ENCODE results near the gene FOXRED1.
"Not testable (repeated sequence)": the region's sequence is repeated elsewhere in the genome, so short reads cannot be mapped to it uniquely, and the experiment has no call there.

The FOXRED1 gene

GRCh38 chr11:126308271-126308671 is 39.3 kb downstream of the FOXRED1 start:
- H3K4me1 ChIP-seq (ENCODE audit: control insufficient read depth, low read length), result peaks cover 13% of the 10 kb centered on the region
- no peaks in the 10 kb centered on the region for H3K27me3 ChIP-seq (ENCODE audit: control insufficient read depth, low read length)
- no peak overlapping the region for H3K4me2 ChIP-seq (ENCODE audit: low read length)
- H3K9me2 ChIP-seq (replicated peaks; ENCODE audit: control insufficient read depth, low read length), result no peaks in the 10 kb centered on the region
- H3K9me3 ChIP-seq (ENCODE audit: control insufficient read depth, insufficient read depth, low read length), result no peaks in the 10 kb centered on the region
- H3F3A ChIP-seq (ENCODE audit: control insufficient read depth, insufficient read depth), result 0 out of 2 replicates have a peak, but pooled peaks cover 2% of the 10 kb centered on the region
- H3K27ac ChIP-seq (ENCODE audit: low read depth, low read length), result no peak overlapping the region
- H4K20me1 ChIP-seq (ENCODE audit: control insufficient read depth, insufficient read depth, low read depth, low read length), result 0 out of 2 replicates have a peak, but pooled peaks cover 3% of the 10 kb centered on the region
- TF ChIP-seq EZH2phosphoT487 (IDR thresholded peaks at IDR 0.05; ENCODE audit: borderline replicate concordance, low read length), result no peak
- TF ChIP-seq, protein P1, sequence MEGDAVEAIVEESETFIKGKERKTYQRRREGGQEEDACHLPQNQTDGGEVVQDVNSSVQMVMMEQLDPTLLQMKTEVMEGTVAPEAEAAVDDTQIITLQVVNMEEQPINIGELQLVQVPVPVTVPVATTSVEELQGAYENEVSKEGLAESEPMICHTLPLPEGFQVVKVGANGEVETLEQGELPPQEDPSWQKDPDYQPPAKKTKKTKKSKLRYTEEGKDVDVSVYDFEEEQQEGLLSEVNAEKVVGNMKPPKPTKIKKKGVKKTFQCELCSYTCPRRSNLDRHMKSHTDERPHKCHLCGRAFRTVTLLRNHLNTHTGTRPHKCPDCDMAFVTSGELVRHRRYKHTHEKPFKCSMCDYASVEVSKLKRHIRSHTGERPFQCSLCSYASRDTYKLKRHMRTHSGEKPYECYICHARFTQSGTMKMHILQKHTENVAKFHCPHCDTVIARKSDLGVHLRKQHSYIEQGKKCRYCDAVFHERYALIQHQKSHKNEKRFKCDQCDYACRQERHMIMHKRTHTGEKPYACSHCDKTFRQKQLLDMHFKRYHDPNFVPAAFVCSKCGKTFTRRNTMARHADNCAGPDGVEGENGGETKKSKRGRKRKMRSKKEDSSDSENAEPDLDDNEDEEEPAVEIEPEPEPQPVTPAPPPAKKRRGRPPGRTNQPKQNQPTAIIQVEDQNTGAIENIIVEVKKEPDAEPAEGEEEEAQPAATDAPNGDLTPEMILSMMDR (IDR thresholded peaks at IDR 0.05; ENCODE audit: low read depth, low read length, poor library complexity, severe bottlenecking), result no peak
- H3K36me3 ChIP-seq (ENCODE audit: control insufficient read depth, low read length), result peaks cover 48% of the 10 kb centered on the region
- no peak overlapping the region for H3K4me3 ChIP-seq (ENCODE audit: low read length)
- H3K79me2 ChIP-seq (ENCODE audit: control insufficient read depth, low read length), result peaks cover 43% of the 10 kb centered on the region

DNA sequence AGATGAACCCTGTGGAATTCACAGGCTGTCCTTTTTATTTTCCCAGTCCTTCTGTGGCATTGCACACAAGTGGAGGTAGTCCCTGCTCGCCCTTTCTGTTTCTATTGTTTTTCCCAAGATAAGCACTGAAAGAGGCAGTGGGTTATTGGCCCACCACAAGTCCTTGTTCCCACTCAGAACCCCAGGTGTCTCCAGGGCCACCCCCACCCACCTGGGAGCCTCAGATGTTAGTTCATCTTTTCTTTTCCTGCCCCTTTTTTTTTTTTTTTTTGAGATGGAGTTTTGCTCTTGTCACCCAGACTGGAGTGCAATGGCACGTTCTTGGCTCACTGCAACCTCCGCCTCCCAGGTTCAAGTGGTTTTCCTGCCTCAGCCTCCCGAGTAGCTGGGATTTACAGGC is 39.8 kb downstream of the FOXRED1 start:
- not testable (repeated sequence) for H3K9me3 ChIP-seq (ENCODE audit: control insufficient read depth, insufficient read depth, low read length); H3K27me3 ChIP-seq (ENCODE audit: control insufficient read depth, low read length); H3K4me2 ChIP-seq (ENCODE audit: low read length); H3K27ac ChIP-seq (ENCODE audit: low read depth, low read length); H3K9me2 ChIP-seq (replicated peaks; ENCODE audit: control insufficient read depth, low read length); H3F3A ChIP-seq (ENCODE audit: control insufficient read depth, insufficient read depth); H3K4me3 ChIP-seq (ENCODE audit: low read length); H4K20me1 ChIP-seq (ENCODE audit: control insufficient read depth, insufficient read depth, low read depth, low read length)
- Histone ChIP-seq H3K36me3 (ENCODE audit: control insufficient read depth, low read length) (peaks cover 48% of the 10 kb centered on the region), H3K79me2 (ENCODE audit: control insufficient read depth, low read length) (peaks cover 38% of the 10 kb centered on the region), H3K4me1 (ENCODE audit: control insufficient read depth, low read length) (peaks cover 13% of the 10 kb centered on the region)

GRCh38 chr11:126310200-126310991 is 41.4 kb downstream of the FOXRED1 start:
- no peak for TF ChIP-seq EZH2phosphoT487 (IDR thresholded peaks at IDR 0.05; ENCODE audit: borderline replicate concordance, low read length)
- TF ChIP-seq, protein P1 (IDR thresholded peaks at IDR 0.05; ENCODE audit: low read depth, low read length, poor library complexity, severe bottlenecking), result peak; percentile 82
- H3F3A ChIP-seq (ENCODE audit: control insufficient read depth, insufficient read depth), result 0 out of 2 replicates have a peak, but pooled peaks cover 2% of the 10 kb centered on the region
- peaks cover 13% of the 10 kb centered on the region for H3K4me1 ChIP-seq (ENCODE audit: control insufficient read depth, low read length)
- no peak overlapping the region for H3K4me2 ChIP-seq (ENCODE audit: low read length)
- no peaks in the 10 kb centered on the region for H3K9me2 ChIP-seq (replicated peaks; ENCODE audit: control insufficient read depth, low read length)
- 0 out of 2 replicates have a peak, but pooled peaks cover 3% of the 10 kb centered on the region for H4K20me1 ChIP-seq (ENCODE audit: control insufficient read depth, insufficient read depth, low read depth, low read length)
- no peaks in the 10 kb centered on the region for H3K27me3 ChIP-seq (ENCODE audit: control insufficient read depth, low read length)
- no peaks in the 10 kb centered on the region for H3K9me3 ChIP-seq (ENCODE audit: control insufficient read depth, insufficient read depth, low read length)
- peaks cover 55% of the 10 kb centered on the region for H3K36me3 ChIP-seq (ENCODE audit: control insufficient read depth, low read length)
- H3K79me2 ChIP-seq (ENCODE audit: control insufficient read depth, low read length), result peaks cover 28% of the 10 kb centered on the region
- H3K4me3 ChIP-seq (ENCODE audit: low read length), result no peak overlapping the region
- no peak overlapping the region for H3K27ac ChIP-seq (ENCODE audit: low read depth, low read length)

DNA sequence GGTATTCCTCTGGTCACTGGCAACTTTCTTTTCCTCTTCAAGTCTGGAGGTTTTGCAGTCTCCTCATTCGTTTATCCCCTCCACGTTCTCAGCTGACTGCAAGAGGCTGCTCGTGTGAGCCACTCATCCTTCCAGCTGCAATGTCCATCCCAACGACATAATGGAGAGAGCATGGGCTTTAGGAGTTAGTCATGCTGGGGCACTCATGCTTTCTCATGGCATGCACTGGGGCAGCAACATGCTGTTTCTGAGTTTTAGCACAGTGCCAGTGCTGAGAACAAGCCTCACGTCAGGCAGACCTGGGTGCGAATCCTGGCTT is 42.0 kb downstream of the FOXRED1 start:
- TF ChIP-seq, protein P1 (IDR thresholded peaks at IDR 0.05; ENCODE audit: low read depth, low read length, poor library complexity, severe bottlenecking), result no peak
- TF ChIP-seq EZH2phosphoT487 (IDR thresholded peaks at IDR 0.05; ENCODE audit: borderline replicate concordance, low read length), result no peak
- Histone ChIP-seq H3K4me2 (ENCODE audit: low read length) (no peak overlapping the region), H3K79me2 (ENCODE audit: control insufficient read depth, low read length) (peaks cover 22% of the 10 kb centered on the region), H4K20me1 (ENCODE audit: control insufficient read depth, insufficient read depth, low read depth, low read length) (0 out of 2 replicates have a peak, but pooled peaks cover 3% of the 10 kb centered on the region), H3F3A (ENCODE audit: control insufficient read depth, insufficient read depth) (0 out of 2 replicates have a peak, but pooled peaks cover 2% of the 10 kb centered on the region), H3K36me3 (ENCODE audit: control insufficient read depth, low read length) (peaks cover 52% of the 10 kb centered on the region), H3K9me3 (ENCODE audit: control insufficient read depth, insufficient read depth, low read length) (no peaks in the 10 kb centered on the region), H3K9me2 (replicated peaks; ENCODE audit: control insufficient read depth, low read length) (no peaks in the 10 kb centered on the region), H3K27ac (ENCODE audit: low read depth, low read length) (no peak overlapping the region), H3K4me1 (ENCODE audit: control insufficient read depth, low read length) (peaks cover 7% of the 10 kb centered on the region), H3K4me3 (ENCODE audit: low read length) (no peak overlapping the region), H3K27me3 (ENCODE audit: control insufficient read depth, low read length) (no peaks in the 10 kb centered on the region)

Measured in DOHH2 (cell line).